ENCODE measurements around the gene HDX.

- TF ChIP-seq EP300 (IDR thresholded peaks at IDR 0.05) (no peak), CTCF (IDR thresholded peaks at IDR 0.05) (no peak), POLR2A (IDR thresholded peaks at IDR 0.05) (no peak)
Measured at GRCh38 chrX:84320614-84321013, 181.6 kb downstream of the HDX start.
